ENCODE measurements around the gene BNC2.

The BNC2 gene

GRCh38 chr9:16618524-16618923 lies 251.9 kb downstream of the BNC2 start:
- Histone ChIP-seq H3K27ac (peak overlapping the region; percentile 93), H3K4me3 (peak overlapping the region; percentile 27), H3K9ac (ENCODE audit: insufficient read length) (peak overlapping the region; percentile 52), H3K36me3 (ENCODE audit: insufficient read depth, low read length) (no peaks in the 10 kb centered on the region), H3K9me3 (ENCODE audit: low read depth, low read length) (no peaks in the 10 kb centered on the region)
- TF ChIP-seq FOXP2 (optimal IDR thresholded peaks at IDR 0.05; ENCODE audit: control extremely low read depth, extremely low read length, insufficient read depth) = no peak
- no peak for TF ChIP-seq EZH2 (IDR thresholded peaks at IDR 0.05)
- TF ChIP-seq POLR2AphosphoS5 (IDR thresholded peaks at IDR 0.05; ENCODE audit: borderline replicate concordance, low read depth, low read length) = no peak
- DNase-seq (ENCODE audit: low read depth, low spot score) = no peak

- H3K4me3 ChIP-seq = no peak overlapping the region
- no peak for TF ChIP-seq FOXP2 (optimal IDR thresholded peaks at IDR 0.05; ENCODE audit: control extremely low read depth, extremely low read length, insufficient read depth)
- peak; percentile 52; the same call in 1 of the 2 replicates for TF ChIP-seq POLR2AphosphoS5 (IDR thresholded peaks at IDR 0.05; ENCODE audit: borderline replicate concordance, low read depth, low read length)
- H3K9ac ChIP-seq (ENCODE audit: insufficient read length) = no peak overlapping the region
- H3K27ac ChIP-seq = peak overlapping the region; percentile 87
- peak; percentile 85 for DNase-seq (ENCODE audit: low read depth, low spot score)
- H3K36me3 ChIP-seq (ENCODE audit: insufficient read depth, low read length) = no peaks in the 10 kb centered on the region
- no peaks in the 10 kb centered on the region for H3K9me3 ChIP-seq (ENCODE audit: low read depth, low read length)
Measured at GRCh38 chr9:16616686-16617085, 253.8 kb downstream of the BNC2 start.

GRCh38 chr9:16615451-16615850 lies 255.0 kb downstream of the BNC2 start:
- no peak overlapping the region for H3K4me3 ChIP-seq
- H3K9me3 ChIP-seq (ENCODE audit: low read depth, low read length) = no peaks in the 10 kb centered on the region
- H3K27ac ChIP-seq = peak overlapping the region; percentile 87
- DNase-seq (ENCODE audit: low read depth, low spot score) = no peak
- H3K36me3 ChIP-seq (ENCODE audit: insufficient read depth, low read length) = no peaks in the 10 kb centered on the region
- TF ChIP-seq POLR2AphosphoS5 (IDR thresholded peaks at IDR 0.05; ENCODE audit: borderline replicate concordance, low read depth, low read length) (peak; percentile 35; the same call in 1 of the 2 replicates), FOXP2 (optimal IDR thresholded peaks at IDR 0.05; ENCODE audit: control extremely low read depth, extremely low read length, insufficient read depth) (no peak), EZH2 (IDR thresholded peaks at IDR 0.05) (no peak)
- no peak overlapping the region for H3K9ac ChIP-seq (ENCODE audit: insufficient read length)

- no peak for TF ChIP-seq FOXP2 (optimal IDR thresholded peaks at IDR 0.05; ENCODE audit: control extremely low read depth, extremely low read length, insufficient read depth)
- H3K9ac ChIP-seq (ENCODE audit: insufficient read length) = no peak overlapping the region
- no peaks in the 10 kb centered on the region for H3K36me3 ChIP-seq (ENCODE audit: insufficient read depth, low read length)
- no peak for DNase-seq (ENCODE audit: low read depth, low spot score)
- H3K9me3 ChIP-seq (ENCODE audit: low read depth, low read length) = no peaks in the 10 kb centered on the region
- H3K4me3 ChIP-seq = no peak overlapping the region
- no peak overlapping the region for H3K27ac ChIP-seq
Measured at GRCh38 chr9:16613605-16614004, 256.9 kb downstream of the BNC2 start.

GRCh38 chr9:16613051-16613450 lies 257.4 kb downstream of the BNC2 start:
- H3K27ac ChIP-seq = no peak overlapping the region; the same call in 1 of the 2 replicates
- H3K36me3 ChIP-seq (ENCODE audit: insufficient read depth, low read length) = no peaks in the 10 kb centered on the region
- H3K4me3 ChIP-seq = no peak overlapping the region
- no peak overlapping the region for H3K9ac ChIP-seq (ENCODE audit: insufficient read length)
- TF ChIP-seq EZH2 (IDR thresholded peaks at IDR 0.05) (no peak), POLR2AphosphoS5 (IDR thresholded peaks at IDR 0.05; ENCODE audit: borderline replicate concordance, low read depth, low read length) (no peak), FOXP2 (optimal IDR thresholded peaks at IDR 0.05; ENCODE audit: control extremely low read depth, extremely low read length, insufficient read depth) (no peak)
- no peaks in the 10 kb centered on the region for H3K9me3 ChIP-seq (ENCODE audit: low read depth, low read length)
- no peak for DNase-seq (ENCODE audit: low read depth, low spot score)

GRCh38 chr9:16612627-16613026 lies 257.8 kb downstream of the BNC2 start:
- peak overlapping the region; percentile 57; the same call in 1 of the 2 replicates for H3K4me3 ChIP-seq
- no peak overlapping the region for H3K9ac ChIP-seq (ENCODE audit: insufficient read length)
- no peak for TF ChIP-seq EZH2 (IDR thresholded peaks at IDR 0.05)
- no peak for TF ChIP-seq FOXP2 (optimal IDR thresholded peaks at IDR 0.05; ENCODE audit: control extremely low read depth, extremely low read length, insufficient read depth)
- TF ChIP-seq POLR2AphosphoS5 (IDR thresholded peaks at IDR 0.05; ENCODE audit: borderline replicate concordance, low read depth, low read length) = no peak
- DNase-seq (ENCODE audit: low read depth, low spot score) = no peak
- no peaks in the 10 kb centered on the region for H3K36me3 ChIP-seq (ENCODE audit: insufficient read depth, low read length)
- peak overlapping the region; percentile 84 for H3K27ac ChIP-seq
- no peaks in the 10 kb centered on the region for H3K9me3 ChIP-seq (ENCODE audit: low read depth, low read length)

- Histone ChIP-seq H3K36me3 (ENCODE audit: insufficient read depth, low read length) (no peaks in the 10 kb centered on the region), H3K27ac (peak overlapping the region; percentile 84), H3K9ac (ENCODE audit: insufficient read length) (no peak overlapping the region), H3K4me3 (peak overlapping the region; percentile 57), H3K9me3 (ENCODE audit: low read depth, low read length) (no peaks in the 10 kb centered on the region)
- no peak for DNase-seq (ENCODE audit: low read depth, low spot score)
- no peak; the same call in 1 of the 2 replicates for TF ChIP-seq POLR2AphosphoS5 (IDR thresholded peaks at IDR 0.05; ENCODE audit: borderline replicate concordance, low read depth, low read length)
- peak; percentile 53 for TF ChIP-seq FOXP2 (optimal IDR thresholded peaks at IDR 0.05; ENCODE audit: control extremely low read depth, extremely low read length, insufficient read depth)
- no peak for TF ChIP-seq EZH2 (IDR thresholded peaks at IDR 0.05)
Measured at GRCh38 chr9:16611983-16612382, 258.5 kb downstream of the BNC2 start.

GRCh38 chr9:16611001-16611400 lies 259.5 kb downstream of the BNC2 start:
- TF ChIP-seq FOXP2 (optimal IDR thresholded peaks at IDR 0.05; ENCODE audit: control extremely low read depth, extremely low read length, insufficient read depth) (no peak), EZH2 (IDR thresholded peaks at IDR 0.05) (no peak), POLR2AphosphoS5 (IDR thresholded peaks at IDR 0.05; ENCODE audit: borderline replicate concordance, low read depth, low read length) (peak; percentile 55; the same call in 1 of the 2 replicates)
- Histone ChIP-seq H3K9me3 (ENCODE audit: low read depth, low read length) (no peaks in the 10 kb centered on the region), H3K9ac (ENCODE audit: insufficient read length) (no peak overlapping the region), H3K36me3 (ENCODE audit: insufficient read depth, low read length) (no peaks in the 10 kb centered on the region), H3K4me3 (peak overlapping the region; percentile 57), H3K27ac (peak overlapping the region; percentile 84)
- no peak for DNase-seq (ENCODE audit: low read depth, low spot score)

- no peaks in the 10 kb centered on the region for H3K9me3 ChIP-seq (ENCODE audit: low read depth, low read length)
- no peak for DNase-seq (ENCODE audit: low read depth, low spot score)
Measured at GRCh38 chr9:16610538-16610937, 259.9 kb downstream of the BNC2 start.

More at GRCh38 chr9:16610538-16610937, 259.9 kb downstream of the BNC2 start:
- H3K36me3 ChIP-seq (ENCODE audit: insufficient read depth, low read length) = no peaks in the 10 kb centered on the region
- TF ChIP-seq EZH2 (IDR thresholded peaks at IDR 0.05) (no peak), POLR2AphosphoS5 (IDR thresholded peaks at IDR 0.05; ENCODE audit: borderline replicate concordance, low read depth, low read length) (no peak), FOXP2 (optimal IDR thresholded peaks at IDR 0.05; ENCODE audit: control extremely low read depth, extremely low read length, insufficient read depth) (no peak)
- H3K27ac ChIP-seq = peak overlapping the region; percentile 84
- peak overlapping the region; percentile 57 for H3K4me3 ChIP-seq
- no peak overlapping the region for H3K9ac ChIP-seq (ENCODE audit: insufficient read length)
